HG03064 (cell line): ENCODE measurements around the gene BRAT1.

Experiments used
- ATAC-seq: cut with Tn5 transposase; IDR thresholded peaks from one replicate; pipeline ENCODE4 v1.9.1; 2021; ENCODE audit warnings: low read depth; ENCODE audit not compliant: unreplicated experiment

The BRAT1 gene

DNA sequence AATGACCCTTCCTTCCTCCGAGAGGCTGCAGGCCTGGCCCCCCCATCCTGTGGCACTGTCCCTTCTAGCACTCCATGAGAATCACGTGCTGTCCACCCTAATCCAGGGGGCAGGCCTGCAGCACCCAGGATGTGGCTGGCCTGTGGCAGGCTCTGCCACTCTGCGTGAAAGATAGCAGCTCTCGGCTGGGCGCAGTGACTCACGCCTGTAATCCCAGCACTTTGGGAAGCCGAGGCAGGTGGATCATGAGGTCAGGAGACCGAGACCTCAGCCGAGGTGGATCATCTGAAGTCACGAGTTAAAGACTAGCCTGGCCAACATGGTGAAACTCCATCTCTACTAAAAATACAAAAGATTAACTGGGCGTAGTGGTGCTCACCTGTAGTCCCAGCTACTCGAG is 54.6 kb downstream of the BRAT1 start:
- ATAC-seq, result no peak

DNA sequence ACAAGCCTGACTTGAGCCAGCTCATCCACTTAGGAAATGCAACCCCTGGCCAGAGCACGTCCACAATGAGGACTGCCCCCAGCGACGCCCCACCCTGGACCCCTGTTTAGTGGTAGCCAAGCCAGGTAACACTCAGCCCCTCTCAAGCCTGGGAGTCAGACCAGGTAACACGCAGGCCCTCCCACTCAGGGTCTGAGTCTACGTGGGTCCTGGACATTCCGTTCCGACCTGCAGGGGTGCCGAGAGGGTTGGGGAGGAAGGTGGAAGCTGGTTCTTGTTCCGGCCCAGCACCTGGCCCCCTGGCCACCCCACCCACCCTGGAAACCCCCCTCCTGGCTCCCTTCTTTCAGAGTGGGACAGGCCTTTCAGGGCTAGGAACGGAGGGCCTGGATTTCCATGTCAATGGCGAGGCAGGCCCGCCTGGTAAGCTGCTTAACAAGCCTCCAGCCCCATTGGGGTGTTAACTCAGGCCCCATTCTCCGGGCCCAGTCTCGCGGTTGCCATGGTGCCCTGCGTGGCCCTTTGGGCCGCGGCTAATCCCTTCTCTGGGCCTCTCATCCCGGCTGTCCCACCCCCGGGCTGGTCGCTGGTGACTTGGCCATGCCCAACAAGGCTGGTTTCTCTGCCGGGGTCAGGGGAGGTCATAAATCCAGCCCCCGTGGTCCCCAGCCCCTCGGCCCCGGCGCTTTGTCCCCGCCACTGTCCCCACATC is 55.4 kb downstream of the BRAT1 start:
- no peak for ATAC-seq

DNA sequence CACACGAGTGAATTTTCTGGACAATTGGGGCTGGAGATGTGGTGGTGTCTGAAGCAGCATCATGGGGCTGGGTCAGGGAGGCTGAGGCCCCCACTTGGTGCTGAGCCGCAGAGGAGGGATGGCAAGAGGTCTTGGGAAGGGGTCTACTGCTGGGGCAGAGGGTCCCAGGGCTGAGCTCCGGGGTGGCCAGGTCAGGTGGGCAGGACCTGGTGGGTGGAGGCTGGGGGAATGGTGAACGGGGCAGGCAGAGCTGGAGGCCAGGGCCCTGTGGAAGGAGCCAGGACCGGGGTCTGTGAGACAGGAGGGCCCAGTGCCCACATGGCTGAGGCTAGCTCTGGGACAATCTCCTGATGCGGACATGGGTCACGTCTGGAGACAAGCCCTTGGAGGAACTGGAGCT is 56.1 kb downstream of the BRAT1 start:
- ATAC-seq, result no peak

DNA sequence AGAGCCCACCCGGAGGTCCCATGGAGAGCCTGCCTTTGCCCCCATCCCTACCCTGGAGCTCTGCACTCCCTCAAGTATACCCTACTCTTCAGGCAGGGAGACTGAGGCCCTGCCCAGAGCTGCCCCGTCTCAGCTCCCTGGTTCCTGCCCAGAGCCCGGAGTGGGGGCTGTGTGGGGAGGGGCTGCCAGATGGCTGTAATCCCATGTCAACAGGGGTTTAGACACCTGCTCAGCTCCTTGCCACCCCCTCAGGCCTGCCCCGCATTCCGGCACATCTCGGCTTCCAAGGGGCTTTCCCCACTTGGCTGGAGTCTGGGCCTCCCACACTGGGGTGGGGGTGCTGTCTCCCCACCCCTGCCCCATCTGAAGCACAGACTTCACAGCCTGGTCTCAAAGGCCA is 56.6 kb downstream of the BRAT1 start:
- no peak for ATAC-seq

DNA sequence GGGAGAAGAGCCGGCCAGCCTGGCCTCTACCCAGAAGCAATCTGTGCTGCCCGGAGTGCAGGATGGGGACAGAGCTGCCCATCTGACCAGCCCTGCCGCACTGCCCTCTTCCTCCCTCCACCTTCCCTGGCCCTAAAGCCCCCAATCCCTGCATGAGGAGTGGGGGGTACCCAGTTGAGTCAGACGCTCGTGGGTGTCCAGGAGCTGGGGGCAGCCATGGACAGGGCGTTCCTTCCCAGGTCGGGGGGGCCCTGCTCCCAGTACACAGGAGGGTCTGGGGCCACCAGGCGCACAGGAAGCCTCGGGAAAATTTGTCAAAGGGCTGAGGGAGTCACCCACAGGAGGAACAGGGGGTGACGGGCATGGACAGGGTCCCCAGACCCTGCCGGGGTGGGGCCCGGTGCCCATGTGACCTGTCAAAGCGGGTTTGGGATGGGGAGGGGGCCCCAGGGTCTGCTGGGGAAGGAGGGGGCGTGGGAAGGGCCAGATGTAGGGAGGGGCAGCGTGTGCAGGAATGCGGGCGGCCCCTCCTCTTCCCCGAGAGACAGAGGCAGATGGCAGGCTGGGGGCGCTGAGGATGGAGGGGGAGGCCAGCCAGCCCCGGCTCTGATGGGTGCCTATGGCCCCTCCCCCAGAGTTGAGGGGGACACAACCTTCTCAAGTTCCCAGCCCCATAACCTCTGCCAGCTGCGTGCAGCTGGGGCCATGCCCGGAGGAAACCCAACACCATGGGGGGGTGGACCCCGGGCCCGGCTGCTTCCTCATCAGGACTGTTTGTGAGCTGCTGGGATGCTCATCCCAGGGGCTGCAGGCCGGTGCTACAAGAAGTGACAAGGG is 57.6 kb downstream of the BRAT1 start:
- ATAC-seq, result no peak

DNA sequence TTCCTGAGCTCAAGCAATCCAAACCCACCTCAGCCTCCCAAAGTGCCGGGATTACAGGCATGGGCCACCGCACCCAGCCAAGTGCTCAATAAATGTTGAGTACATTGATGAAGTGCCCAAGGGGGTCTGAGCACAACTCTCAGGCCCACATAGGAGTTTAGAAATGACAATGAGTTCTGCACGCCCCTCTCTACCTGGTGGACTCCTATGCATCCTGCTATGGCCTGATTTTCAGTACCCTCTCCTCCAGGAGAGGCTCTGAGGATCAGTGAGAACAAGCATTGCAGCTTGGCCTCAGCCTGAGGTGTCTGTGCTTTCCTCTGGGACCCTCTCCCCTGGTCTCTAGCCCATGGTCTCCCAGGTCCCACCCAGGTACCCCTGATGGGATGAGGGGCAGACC is 58.3 kb downstream of the BRAT1 start:
- ATAC-seq, result no peak

GRCh38 chr7:2496375-2496774 is 58.9 kb downstream of the BRAT1 start:
- ATAC-seq, result no peak

GRCh38 chr7:2495418-2496299 is 59.7 kb downstream of the BRAT1 start:
- ATAC-seq, result no peak

DNA sequence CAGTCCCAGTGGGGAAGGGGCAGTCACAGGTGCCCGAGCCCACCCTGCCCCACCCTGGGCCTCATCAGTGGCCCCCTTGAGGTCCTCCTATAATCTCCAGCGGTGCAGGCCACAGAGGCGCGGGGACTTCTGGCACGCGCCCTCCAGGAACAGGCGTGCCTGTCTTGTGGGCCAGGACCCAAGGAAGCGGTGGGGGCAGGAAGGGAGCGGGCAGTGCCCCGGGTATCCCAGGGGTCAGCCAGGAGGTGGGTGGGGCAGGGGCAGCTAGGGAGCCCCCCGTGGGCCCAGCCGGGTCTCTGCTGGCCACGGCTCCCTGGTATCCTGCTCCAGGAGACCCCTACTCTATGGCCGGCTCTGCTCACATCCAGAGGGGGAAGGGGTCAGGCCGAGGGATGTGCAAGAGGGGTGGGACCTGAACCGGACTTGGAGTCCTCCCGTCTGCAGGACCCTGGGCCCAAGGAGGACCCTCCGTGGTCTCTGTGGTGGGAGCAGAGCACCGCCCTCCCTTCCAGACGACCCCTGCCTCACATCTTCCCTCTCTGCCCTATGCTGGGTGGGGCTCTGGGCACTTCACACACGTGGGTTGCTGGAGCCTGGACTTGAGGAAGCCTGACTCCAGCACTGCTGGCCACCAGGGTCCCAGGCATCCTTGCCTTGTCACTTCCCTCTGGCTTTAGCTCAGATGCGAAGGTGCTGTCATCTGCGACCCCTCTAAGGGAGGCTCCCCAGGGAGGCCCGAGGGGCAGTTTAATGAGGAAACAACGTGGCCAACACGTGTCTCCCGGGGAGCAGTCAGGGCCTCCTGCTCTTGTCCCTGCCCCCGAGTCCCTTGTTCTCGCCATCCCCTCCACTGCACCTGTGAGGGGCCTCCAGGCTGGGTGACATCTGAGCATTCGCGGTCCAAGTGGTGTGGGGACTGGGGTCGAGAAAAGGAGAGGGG is 60.9 kb downstream of the BRAT1 start:
- ATAC-seq, result no peak

- no peak for ATAC-seq
Observed at GRCh38 chr7:2493205-2494164, 61.8 kb downstream of the BRAT1 start.

DNA sequence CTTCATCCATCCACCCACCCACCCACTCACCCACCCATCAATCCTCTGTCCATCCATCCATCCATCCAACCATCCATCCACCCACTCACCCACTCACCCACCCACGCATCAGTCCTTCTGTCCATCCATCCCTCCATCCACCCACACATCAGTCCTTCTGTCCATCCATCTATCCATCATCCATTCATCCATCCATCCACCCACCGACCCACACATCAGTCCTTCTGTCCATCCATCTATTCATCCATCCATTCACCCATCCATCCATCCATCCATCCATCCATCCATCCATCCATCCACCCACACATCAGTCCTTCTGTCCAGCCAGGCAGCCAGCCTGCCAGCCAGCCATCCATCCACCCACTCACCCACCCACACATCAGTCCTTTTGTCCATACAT is 63.3 kb downstream of the BRAT1 start:
- no peak for ATAC-seq

DNA sequence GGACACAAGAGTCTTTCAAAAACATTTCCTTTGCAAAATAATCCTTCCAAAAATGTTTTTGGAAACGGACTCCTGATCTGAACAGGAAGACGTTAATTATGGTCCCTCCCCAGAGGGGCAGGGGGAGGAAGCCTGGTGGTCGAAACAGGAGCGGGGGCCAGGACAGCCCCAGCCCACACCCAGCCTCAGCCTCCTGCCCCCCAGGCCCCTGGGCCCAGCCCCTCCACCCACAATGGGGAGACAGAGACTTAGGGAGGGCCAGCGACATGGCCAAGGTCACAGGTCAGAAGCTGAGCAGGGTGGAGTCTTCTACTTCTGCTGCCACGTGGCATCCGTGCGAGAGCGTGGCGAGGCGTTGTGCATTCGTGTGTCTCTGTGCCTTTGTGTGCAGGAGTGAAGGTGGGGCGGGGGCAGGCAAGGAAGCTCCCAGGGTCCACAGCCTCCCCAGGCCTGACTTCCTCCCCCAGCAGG is 65.1 kb downstream of the BRAT1 start:
- no peak for ATAC-seq

- no peak for ATAC-seq
Observed at GRCh38 chr7:2488681-2489080, 66.6 kb downstream of the BRAT1 start.

DNA sequence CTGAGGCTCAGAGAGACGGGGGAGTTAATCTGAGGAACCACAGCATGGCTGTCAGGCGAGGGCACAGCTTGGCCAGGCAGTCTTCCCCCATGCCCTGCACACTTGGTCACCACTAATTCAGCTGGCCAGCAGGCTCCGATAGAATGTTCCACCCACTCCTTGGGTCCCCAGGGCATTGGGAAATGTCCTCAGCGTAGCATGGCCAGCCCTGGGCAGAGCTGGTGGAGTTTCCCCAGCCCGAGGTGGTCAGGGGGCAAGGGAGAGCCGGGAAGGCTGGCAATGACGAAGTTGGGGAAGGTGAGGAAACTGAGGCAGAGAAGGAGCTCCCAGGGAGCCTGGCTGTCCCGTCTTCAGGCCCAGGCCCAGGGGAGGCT is 67.1 kb downstream of the BRAT1 start:
- no peak for ATAC-seq
